ENCODE measurements around the gene DUSP14. TPM values are rescaled to one million over a fixed set of nuclear protein-coding genes. Genes with fewer than 3 reads are reported as not detected.

The DUSP14 gene
- total and polyA plus RNA-seq, 2 of the 8 experiments (the other 6 are each of a cell fraction or from before 2014, with no cell fraction given) = 22.1 to 37.9 TPM

GRCh38 chr17:37447641-37448040, 42.0 kb upstream of the DUSP14 start (continued):
- TF ChIP-seq RFX5 (IDR thresholded peaks at IDR 0.05; ENCODE audit: borderline replicate concordance, low read depth, low read length) = no peak
- no peak for TF ChIP-seq MAFK (IDR thresholded peaks at IDR 0.05; ENCODE audit: low read depth, low read length)
- no peak for TF ChIP-seq TEAD4 (IDR thresholded peaks at IDR 0.05; ENCODE audit: low read depth, low read length)
- TF ChIP-seq USF2 (IDR thresholded peaks at IDR 0.05; ENCODE audit: low read length) = no peak
